HL-60 (cell line): ENCODE measurements around the gene AURKB.
A peak's percentile ranks its signal among the peaks of the same experiment; 100 is the strongest.

ENCODE experiments used
- DNase-seq, 2 experiments: peaks; one replicate each; pipeline ENCODE4 v3.0.0-alpha.2; 2010 to 2020; ENCODE audit warnings: low read depth in 1 of 2, low spot score in 1 of 2
- H3K27ac ChIP-seq: fragments of 250-450 bp; sonication (Bioruptor Pico); replicated peaks from 2 replicates; pipeline ENCODE4 v1.5.1; 2020; ENCODE audit warnings: mild to moderate bottlenecking, moderate library complexity
- H3K27me3 ChIP-seq: fragments of 250-450 bp; sonication (Bioruptor Pico); 2 replicates; pipeline ENCODE4 v1.5.1; 2021; ENCODE audit warnings: mild to moderate bottlenecking, moderate library complexity; ENCODE audit not compliant: insufficient read depth, poor library complexity, severe bottlenecking
- H3K4me3 ChIP-seq: replicated peaks from 2 replicates; pipeline ENCODE4 v1.5.1; 2011; ENCODE audit warnings: mild to moderate bottlenecking, control low read depth, low read length; ENCODE audit not compliant: insufficient read depth
- CTCF ChIP-seq: IDR thresholded peaks from one replicate; pipeline ENCODE4 v1.5.1; 2011; ENCODE audit warnings: low read length, control low read depth, inconsistent platforms; ENCODE audit not compliant: insufficient read depth
- GABPA ChIP-seq: IDR thresholded peaks from 2 replicates; pipeline ENCODE4 v1.6.1; 2012; ENCODE audit warnings: low read depth
- POLR2AphosphoS5 ChIP-seq: IDR thresholded peaks from 2 replicates; pipeline ENCODE4 v1.6.1; 2012; ENCODE audit warnings: low read depth
- REST ChIP-seq: IDR thresholded peaks from 2 replicates; pipeline ENCODE4 v1.6.1; 2012; ENCODE audit warnings: low read depth; ENCODE audit not compliant: insufficient replicate concordance
- SPI1 ChIP-seq: IDR thresholded peaks from 2 replicates; pipeline ENCODE4 v1.6.1; 2012; ENCODE audit warnings: low read depth, mild to moderate bottlenecking, borderline replicate concordance

Gene AURKB

GRCh38 chr17:8226536-8227237 is 16.3 kb upstream of the AURKB start:
- Histone ChIP-seq H3K4me3 (peak overlapping the region; percentile 27), H3K27ac (peak overlapping the region; percentile 72), H3K27me3 (no peaks in the 10 kb centered on the region)
- DNase-seq, result peak; percentile 55 to 64
- TF ChIP-seq CTCF, result no peak
- TF ChIP-seq POLR2AphosphoS5, result peak; percentile 41; the same call in 1 of the 2 replicates
- TF ChIP-seq REST, result no peak
- peak; percentile 70 for TF ChIP-seq GABPA
- no peak for TF ChIP-seq SPI1

- peak; percentile 25 to 55 for DNase-seq
- Histone ChIP-seq H3K27ac (peak overlapping the region; percentile 72), H3K4me3 (peak overlapping the region; percentile 27), H3K27me3 (no peaks in the 10 kb centered on the region)
- TF ChIP-seq CTCF (no peak), POLR2AphosphoS5 (no peak), GABPA (no peak), REST (no peak), SPI1 (no peak)
Observed at GRCh38 chr17:8225813-8226535, 15.6 kb upstream of the AURKB start.

GRCh38 chr17:8224891-8225812 is 14.8 kb upstream of the AURKB start:
- Histone ChIP-seq H3K4me3 (no peak overlapping the region), H3K27me3 (no peaks in the 10 kb centered on the region), H3K27ac (no peak overlapping the region)
- no peak for DNase-seq
- no peak for TF ChIP-seq GABPA
- TF ChIP-seq POLR2AphosphoS5, result no peak
- TF ChIP-seq SPI1, result no peak
- TF ChIP-seq REST, result no peak
- no peak for TF ChIP-seq CTCF
